HG03025 (cell line): ENCODE results near the gene FIBCD1.

ENCODE experiments used
- ATAC-seq: cut with Tn5 transposase; IDR thresholded peaks from one replicate; pipeline ENCODE4 v1.9.1; 2021; ENCODE audit warnings: mild to moderate bottlenecking, moderate library complexity; ENCODE audit not compliant: unreplicated experiment, low FRiP score

The FIBCD1 gene

GRCh38 chr9:130924448-130924788, 14.6 kb downstream of the FIBCD1 start:
- ATAC-seq = no peak

GRCh38 chr9:130923611-130924447, 15.2 kb downstream of the FIBCD1 start:
- ATAC-seq = no peak

- ATAC-seq = no peak
Observed at GRCh38 chr9:130922893-130923610, 16.0 kb downstream of the FIBCD1 start.

- no peak for ATAC-seq
Observed at GRCh38 chr9:130921989-130922892, 16.8 kb downstream of the FIBCD1 start.

- ATAC-seq = no peak
Observed at GRCh38 chr9:130921300-130921988, 17.6 kb downstream of the FIBCD1 start.

- no peak for ATAC-seq
Observed at GRCh38 chr9:130920762-130921299, 18.2 kb downstream of the FIBCD1 start.

- ATAC-seq = no peak
Observed at GRCh38 chr9:130920233-130920632, 18.8 kb downstream of the FIBCD1 start.

- no peak for ATAC-seq
Observed at GRCh38 chr9:130919559-130920145, 19.4 kb downstream of the FIBCD1 start.

- ATAC-seq = no peak
Observed at GRCh38 chr9:130918826-130919558, 20.1 kb downstream of the FIBCD1 start.

GRCh38 chr9:130918101-130918825, 20.8 kb downstream of the FIBCD1 start:
- no peak for ATAC-seq

GRCh38 chr9:130917168-130917960, 21.7 kb downstream of the FIBCD1 start:
- no peak for ATAC-seq

GRCh38 chr9:130915096-130915447, 24.0 kb downstream of the FIBCD1 start:
- no peak for ATAC-seq

- ATAC-seq = no peak
Observed at GRCh38 chr9:130914417-130915095, 24.5 kb downstream of the FIBCD1 start.

GRCh38 chr9:130913599-130914416, 25.2 kb downstream of the FIBCD1 start:
- ATAC-seq = no peak

- no peak for ATAC-seq
Observed at GRCh38 chr9:130912932-130913598, 26.0 kb downstream of the FIBCD1 start.
